ENCODE measurements around the gene MYCBP2.
"Not testable (repeated sequence)": the region's sequence is repeated elsewhere in the genome, so short reads cannot be mapped to it uniquely, and the experiment has no call there.

MYCBP2 gene

DNA sequence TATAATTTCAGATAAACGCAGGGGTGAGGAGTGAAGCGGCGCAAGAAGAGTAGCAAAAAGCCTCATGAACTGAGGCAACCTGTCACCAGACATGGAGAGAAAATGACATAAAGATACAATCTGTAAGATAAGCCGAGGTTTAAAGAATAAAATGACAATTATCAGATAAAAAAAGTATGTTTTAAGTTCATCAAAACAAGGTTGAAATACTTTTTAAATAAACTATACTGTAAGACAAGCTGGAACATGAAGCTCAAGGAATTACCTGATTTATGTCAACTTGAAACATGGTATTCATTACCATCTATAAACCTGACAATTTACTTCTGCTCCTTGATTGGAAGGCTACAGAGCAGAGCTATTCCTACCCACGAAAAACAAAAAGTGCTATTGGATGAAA, 61.6 kb downstream of the MYCBP2 start:
- H3K27ac ChIP-seq (ENCODE audit: low read length): no peak overlapping the region
- no peak overlapping the region for H3K9ac ChIP-seq (ENCODE audit: low read length in 2 of 2)
- H3K4me3 ChIP-seq (ENCODE audit: low read length in 2 of 2): no peak overlapping the region
- no peaks in the 10 kb centered on the region for H3K27me3 ChIP-seq (ENCODE audit: control insufficient read depth in 1 of 2, insufficient read depth in 2 of 2, low read length in 2 of 2)
- H3K36me3 ChIP-seq (ENCODE audit: control insufficient read depth in 2 of 2, insufficient read depth in 2 of 2, low read length in 2 of 2): peaks cover 0 to 14% of the 10 kb centered on the region in 2 donors
- H3K4me1 ChIP-seq (ENCODE audit: control insufficient read depth, insufficient read depth, low read length): no peaks in the 10 kb centered on the region
- no peaks in the 10 kb centered on the region for H3K9me3 ChIP-seq (ENCODE audit: control insufficient read depth in 2 of 2, low read length in 2 of 2)

DNA sequence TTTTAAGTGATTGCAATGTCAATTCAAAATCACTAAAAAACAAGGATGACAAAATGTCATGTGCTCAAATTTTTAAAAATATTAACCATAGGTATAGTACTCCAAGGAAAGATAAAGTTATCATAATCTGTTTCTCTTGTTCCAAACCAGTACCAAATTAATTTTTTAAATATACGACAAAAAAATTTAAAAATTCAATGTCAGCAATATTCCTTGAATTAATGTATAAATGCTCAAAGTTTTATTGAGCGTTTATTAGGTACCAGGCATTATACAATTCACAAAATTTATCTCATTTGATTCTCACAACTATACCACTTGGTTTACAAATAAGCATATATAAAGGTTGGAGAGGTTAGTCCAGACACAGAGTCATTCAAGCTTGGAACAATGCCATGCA, 64.7 kb downstream of the MYCBP2 start:
- no peaks in the 10 kb centered on the region for H3K9me3 ChIP-seq (ENCODE audit: control insufficient read depth in 2 of 2, low read length in 2 of 2)
- no peak overlapping the region for H3K4me3 ChIP-seq (ENCODE audit: low read length in 2 of 2)
- no peaks in the 10 kb centered on the region for H3K4me1 ChIP-seq (ENCODE audit: control insufficient read depth, insufficient read depth, low read length)
- no peak overlapping the region for H3K27ac ChIP-seq (ENCODE audit: low read length)
- H3K36me3 ChIP-seq (ENCODE audit: control insufficient read depth in 2 of 2, insufficient read depth in 2 of 2, low read length in 2 of 2): peaks cover 3 to 9% of the 10 kb centered on the region in 2 donors
- H3K27me3 ChIP-seq (ENCODE audit: control insufficient read depth in 1 of 2, insufficient read depth in 2 of 2, low read length in 2 of 2): no peaks in the 10 kb centered on the region
- H3K9ac ChIP-seq (ENCODE audit: low read length in 2 of 2): no peak overlapping the region

DNA sequence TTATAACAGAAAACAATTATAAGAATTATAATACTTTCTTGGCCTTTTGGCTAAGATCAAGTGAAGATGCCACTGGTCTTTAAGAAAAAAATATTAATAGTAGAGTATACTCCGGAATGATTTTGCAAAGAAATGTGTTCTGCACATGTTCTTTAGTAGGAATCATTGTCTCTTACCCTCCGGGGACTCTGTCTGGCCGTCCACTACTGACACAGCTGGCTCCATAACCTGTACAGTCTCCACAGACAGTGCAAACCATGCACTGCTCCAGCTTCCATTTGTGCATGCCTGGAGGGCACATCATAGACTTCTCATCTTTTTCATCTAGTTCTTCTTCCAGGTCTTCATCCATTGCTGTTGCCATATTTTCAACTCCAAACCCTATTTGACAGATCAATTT, 75.9 kb downstream of the MYCBP2 start:
- Histone ChIP-seq H3K9ac (ENCODE audit: low read length in 2 of 2) (no peak overlapping the region), H3K4me1 (ENCODE audit: control insufficient read depth, insufficient read depth, low read length) (no peaks in the 10 kb centered on the region), H3K4me3 (ENCODE audit: low read length in 2 of 2) (no peak overlapping the region), H3K9me3 (ENCODE audit: control insufficient read depth in 2 of 2, low read length in 2 of 2) (no peaks in the 10 kb centered on the region), H3K27me3 (ENCODE audit: control insufficient read depth in 1 of 2, insufficient read depth in 2 of 2, low read length in 2 of 2) (no peaks in the 10 kb centered on the region), H3K27ac (ENCODE audit: low read length) (no peak overlapping the region), H3K36me3 (ENCODE audit: control insufficient read depth in 2 of 2, insufficient read depth in 2 of 2, low read length in 2 of 2) (peaks cover 2 to 4% of the 10 kb centered on the region in 2 donors)

DNA sequence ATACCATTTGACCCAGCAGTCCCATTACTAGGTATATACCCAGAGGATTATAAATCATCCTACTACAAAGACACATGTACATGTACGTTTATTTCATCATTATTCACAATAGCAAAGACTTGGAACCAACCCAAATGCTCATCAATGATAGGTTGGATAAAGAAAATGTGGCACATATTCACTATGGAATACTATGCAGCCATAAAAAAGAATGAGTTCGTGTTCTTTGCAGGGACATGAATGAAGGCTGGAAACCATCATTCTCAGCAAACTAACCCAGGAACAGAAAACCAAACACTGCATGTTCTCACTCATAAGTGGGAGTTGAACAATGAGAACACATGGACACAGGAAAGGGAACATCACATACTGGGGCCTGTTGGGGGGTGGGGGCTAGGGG, 81.7 kb downstream of the MYCBP2 start:
- H3K27me3 ChIP-seq (ENCODE audit: control insufficient read depth in 1 of 2, insufficient read depth in 2 of 2, low read length in 2 of 2); H3K4me1 ChIP-seq (ENCODE audit: control insufficient read depth, insufficient read depth, low read length); H3K27ac ChIP-seq (ENCODE audit: low read length); H3K4me3 ChIP-seq (ENCODE audit: low read length in 2 of 2); H3K36me3 ChIP-seq (ENCODE audit: control insufficient read depth in 2 of 2, insufficient read depth in 2 of 2, low read length in 2 of 2); H3K9me3 ChIP-seq (ENCODE audit: control insufficient read depth in 2 of 2, low read length in 2 of 2); H3K9ac ChIP-seq (ENCODE audit: low read length in 2 of 2): not testable (repeated sequence)

DNA sequence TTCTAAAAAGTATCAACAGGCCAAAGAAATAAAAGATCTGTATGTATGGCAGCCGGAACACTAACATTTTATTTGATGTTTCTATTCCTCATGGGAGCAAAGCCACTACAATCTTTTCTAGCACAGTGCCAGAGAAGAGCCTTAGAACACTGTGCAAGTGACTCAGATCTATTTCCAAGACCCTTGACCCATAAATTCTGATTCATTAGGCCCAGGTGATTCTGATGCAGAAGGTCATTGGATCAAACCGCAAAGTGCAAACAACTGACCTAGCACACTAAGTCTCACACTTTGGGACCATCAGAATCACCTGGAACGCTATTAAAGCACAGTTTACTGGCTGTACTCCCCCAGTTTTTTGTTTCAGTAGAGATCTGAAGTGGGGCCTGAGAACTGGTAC, 87.6 kb downstream of the MYCBP2 start:
- no peaks in the 10 kb centered on the region for H3K27me3 ChIP-seq (ENCODE audit: control insufficient read depth in 1 of 2, insufficient read depth in 2 of 2, low read length in 2 of 2)
- H3K4me3 ChIP-seq (ENCODE audit: low read length in 2 of 2): no peak overlapping the region
- peaks cover 9 to 11% of the 10 kb centered on the region in 2 donors for H3K36me3 ChIP-seq (ENCODE audit: control insufficient read depth in 2 of 2, insufficient read depth in 2 of 2, low read length in 2 of 2)

DNA sequence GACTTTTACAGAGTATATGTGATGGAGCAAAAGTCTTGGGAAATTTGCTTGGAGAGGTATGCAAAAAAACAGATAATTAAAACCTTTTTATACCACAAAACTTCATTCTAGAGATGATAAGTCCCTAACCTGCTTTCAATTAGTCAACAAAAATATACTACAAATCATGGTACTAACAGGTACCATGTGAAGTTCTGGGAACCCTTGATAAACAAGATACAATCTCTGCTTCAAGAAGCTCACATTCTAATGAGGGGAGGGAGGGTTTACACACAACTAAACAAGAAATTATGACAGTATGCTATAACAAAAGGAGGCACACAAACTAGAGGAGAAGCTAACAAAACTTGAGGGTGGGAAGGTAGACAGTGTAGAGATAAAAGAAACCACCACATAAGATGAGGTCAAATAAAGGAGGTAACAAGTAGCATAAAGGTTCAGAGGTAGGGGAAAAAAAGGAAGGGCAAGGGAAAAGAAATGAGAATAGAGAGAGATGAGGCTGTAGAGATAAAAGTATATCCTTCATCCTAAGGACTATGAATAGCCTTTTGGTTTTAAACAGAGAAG, 91.4 kb downstream of the MYCBP2 start:
- Histone ChIP-seq H3K4me1 (ENCODE audit: control insufficient read depth, insufficient read depth, low read length) (no peaks in the 10 kb centered on the region), H3K27me3 (ENCODE audit: control insufficient read depth in 1 of 2, insufficient read depth in 2 of 2, low read length in 2 of 2) (no peaks in the 10 kb centered on the region), H3K4me3 (ENCODE audit: low read length in 2 of 2) (no peak overlapping the region), H3K9ac (ENCODE audit: low read length in 2 of 2) (no peak overlapping the region), H3K27ac (ENCODE audit: low read length) (no peak overlapping the region), H3K9me3 (ENCODE audit: control insufficient read depth in 2 of 2, low read length in 2 of 2) (no peaks in the 10 kb centered on the region), H3K36me3 (ENCODE audit: control insufficient read depth in 2 of 2, insufficient read depth in 2 of 2, low read length in 2 of 2) (peaks cover 2 to 4% of the 10 kb centered on the region in 2 donors)

More for the DNA sequence above, 87.6 kb downstream of the MYCBP2 start:
- Histone ChIP-seq H3K9me3 (ENCODE audit: control insufficient read depth in 2 of 2, low read length in 2 of 2) (no peaks in the 10 kb centered on the region), H3K9ac (ENCODE audit: low read length in 2 of 2) (no peak overlapping the region), H3K27ac (ENCODE audit: low read length) (no peak overlapping the region), H3K4me1 (ENCODE audit: control insufficient read depth, insufficient read depth, low read length) (no peaks in the 10 kb centered on the region)

DNA sequence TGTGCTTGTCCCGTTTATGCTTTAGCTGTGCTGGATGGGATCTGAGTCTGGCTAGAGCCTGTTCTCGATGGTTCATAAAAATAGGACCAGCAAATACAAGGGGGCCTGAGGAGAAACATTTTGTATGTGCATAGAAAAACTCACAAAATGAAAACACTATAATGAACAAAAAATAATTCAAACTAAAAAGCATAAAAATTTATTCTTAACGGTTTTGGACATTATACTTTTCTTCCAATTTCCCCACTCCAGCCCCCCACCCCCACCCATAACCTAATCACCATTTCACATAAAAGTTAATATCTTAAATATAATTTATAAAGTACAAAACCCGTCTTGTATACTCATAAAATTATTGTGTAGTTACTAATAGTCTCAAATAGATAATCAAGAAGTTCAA, 93.7 kb downstream of the MYCBP2 start:
- H3K27me3 ChIP-seq (ENCODE audit: control insufficient read depth in 1 of 2, insufficient read depth in 2 of 2, low read length in 2 of 2): no peaks in the 10 kb centered on the region
- no peak overlapping the region for H3K27ac ChIP-seq (ENCODE audit: low read length)
- no peaks in the 10 kb centered on the region for H3K9me3 ChIP-seq (ENCODE audit: control insufficient read depth in 2 of 2, low read length in 2 of 2)
- no peak overlapping the region for H3K4me3 ChIP-seq (ENCODE audit: low read length in 2 of 2)
- no peaks in the 10 kb centered on the region for H3K4me1 ChIP-seq (ENCODE audit: control insufficient read depth, insufficient read depth, low read length)
- H3K36me3 ChIP-seq (ENCODE audit: control insufficient read depth in 2 of 2, insufficient read depth in 2 of 2, low read length in 2 of 2): no peaks in the 10 kb centered on the region
- no peak overlapping the region for H3K9ac ChIP-seq (ENCODE audit: low read length in 2 of 2)

DNA sequence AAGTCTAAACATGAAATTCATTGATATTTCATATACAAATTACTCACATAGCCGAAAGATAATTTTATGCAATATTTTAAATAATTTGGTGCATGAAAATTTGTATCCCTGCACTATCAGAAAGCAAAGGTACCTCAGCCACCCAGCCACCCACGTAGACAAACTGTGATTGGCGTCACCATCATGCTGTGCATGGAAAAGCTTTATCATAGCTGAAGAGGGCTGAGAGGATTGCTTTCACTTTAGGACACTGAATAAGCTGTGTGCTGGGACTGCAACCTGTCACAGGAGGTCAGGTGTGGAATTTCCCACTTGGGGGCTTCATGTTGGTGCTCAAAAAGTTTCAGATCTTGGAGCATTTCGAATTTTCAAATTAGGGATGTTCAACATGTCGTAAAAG, 96.3 kb downstream of the MYCBP2 start:
- no peaks in the 10 kb centered on the region for H3K36me3 ChIP-seq (ENCODE audit: control insufficient read depth in 2 of 2, insufficient read depth in 2 of 2, low read length in 2 of 2)
- no peak overlapping the region for H3K27ac ChIP-seq (ENCODE audit: low read length)
- no peak overlapping the region for H3K4me3 ChIP-seq (ENCODE audit: low read length in 2 of 2)
- H3K9me3 ChIP-seq (ENCODE audit: control insufficient read depth in 2 of 2, low read length in 2 of 2): no peaks in the 10 kb centered on the region
- H3K9ac ChIP-seq (ENCODE audit: low read length in 2 of 2): no peak overlapping the region
- H3K27me3 ChIP-seq (ENCODE audit: control insufficient read depth in 1 of 2, insufficient read depth in 2 of 2, low read length in 2 of 2): no peaks in the 10 kb centered on the region
- no peaks in the 10 kb centered on the region for H3K4me1 ChIP-seq (ENCODE audit: control insufficient read depth, insufficient read depth, low read length)

DNA sequence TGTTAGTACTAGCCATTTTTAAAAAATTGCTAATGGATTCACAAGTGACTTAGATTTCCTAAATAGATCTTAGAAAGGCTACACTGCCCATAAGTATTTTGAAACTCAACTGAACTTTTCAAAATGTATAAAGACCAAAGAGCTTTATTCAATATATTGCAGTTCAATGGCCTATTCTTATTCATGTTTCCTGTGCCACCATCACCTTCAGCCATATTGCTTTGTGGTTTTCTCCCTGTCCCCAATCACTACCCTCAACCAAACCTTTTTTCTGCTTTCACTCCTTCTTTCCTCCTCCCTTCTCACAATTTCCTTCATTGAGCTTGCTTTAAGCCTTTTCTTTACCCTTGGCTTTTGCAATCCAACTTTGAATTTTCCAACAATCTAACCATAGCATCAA, 100.9 kb downstream of the MYCBP2 start:
- H3K9me3 ChIP-seq (ENCODE audit: control insufficient read depth in 2 of 2, low read length in 2 of 2): no peaks in the 10 kb centered on the region
- H3K4me3 ChIP-seq (ENCODE audit: low read length in 2 of 2): no peak overlapping the region
- no peaks in the 10 kb centered on the region for H3K4me1 ChIP-seq (ENCODE audit: control insufficient read depth, insufficient read depth, low read length)
- H3K9ac ChIP-seq (ENCODE audit: low read length in 2 of 2): no peak overlapping the region
- H3K27ac ChIP-seq (ENCODE audit: low read length): no peak overlapping the region
- peaks cover 3 to 12% of the 10 kb centered on the region in 2 donors for H3K36me3 ChIP-seq (ENCODE audit: control insufficient read depth in 2 of 2, insufficient read depth in 2 of 2, low read length in 2 of 2)
- H3K27me3 ChIP-seq (ENCODE audit: control insufficient read depth in 1 of 2, insufficient read depth in 2 of 2, low read length in 2 of 2): no peaks in the 10 kb centered on the region

DNA sequence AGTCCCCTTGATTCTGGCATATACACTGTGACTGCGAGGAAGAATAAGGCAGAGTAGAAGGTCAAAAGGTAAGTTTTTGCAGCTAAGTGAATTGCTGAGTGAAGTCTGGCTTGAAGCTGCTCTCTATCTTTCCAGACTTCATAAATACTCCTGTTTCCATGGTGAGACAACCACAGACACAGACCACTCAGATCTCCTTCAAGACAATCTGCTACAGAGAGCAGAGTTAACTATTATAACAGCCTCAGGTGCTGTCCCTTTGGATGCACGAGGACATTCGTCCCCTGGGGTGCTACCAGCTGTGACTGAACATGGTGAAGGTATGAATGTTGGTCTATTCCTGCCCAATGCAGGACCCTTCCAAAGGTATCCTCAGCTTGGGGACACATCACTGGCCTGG, 104.0 kb downstream of the MYCBP2 start:
- no peaks in the 10 kb centered on the region for H3K27me3 ChIP-seq (ENCODE audit: control insufficient read depth in 1 of 2, insufficient read depth in 2 of 2, low read length in 2 of 2)
- H3K36me3 ChIP-seq (ENCODE audit: control insufficient read depth in 2 of 2, insufficient read depth in 2 of 2, low read length in 2 of 2): peaks cover 3 to 18% of the 10 kb centered on the region in 2 donors

DNA sequence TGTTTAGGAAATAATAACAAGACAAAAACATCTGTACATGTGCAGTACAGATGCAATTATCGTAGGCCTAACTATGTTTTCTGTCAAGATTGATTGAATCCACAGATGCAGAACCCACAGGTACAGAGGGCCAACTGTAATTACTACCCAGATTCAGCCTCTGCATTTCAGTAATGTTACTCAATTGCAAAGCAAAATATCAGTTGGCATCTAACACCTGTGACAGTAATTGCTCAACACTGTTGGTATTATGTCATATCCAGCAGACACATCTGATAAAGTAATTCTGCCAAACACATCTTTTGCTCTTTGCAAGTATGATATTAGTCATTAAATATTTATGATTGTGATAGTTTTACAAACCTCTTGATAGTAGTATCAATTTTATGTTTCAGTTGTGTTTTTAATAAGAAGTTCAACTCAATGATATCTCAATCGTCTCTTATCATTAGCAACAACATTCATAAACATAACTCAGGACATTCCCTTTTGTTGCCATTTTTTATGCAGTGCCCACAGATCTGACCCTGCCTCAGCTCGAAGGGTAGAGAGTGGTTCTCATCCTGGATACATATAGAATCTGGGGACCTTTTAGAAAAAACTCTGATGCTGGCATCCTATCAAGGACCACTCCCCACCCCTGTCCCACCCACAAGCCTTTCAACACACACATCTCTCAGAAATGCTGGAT, 104.7 kb downstream of the MYCBP2 start:
- Histone ChIP-seq H3K36me3 (ENCODE audit: control insufficient read depth in 2 of 2, insufficient read depth in 2 of 2, low read length in 2 of 2) (peaks cover 3 to 18% of the 10 kb centered on the region in 2 donors), H3K9ac (ENCODE audit: low read length in 2 of 2) (no peak overlapping the region), H3K4me3 (ENCODE audit: low read length in 2 of 2) (no peak overlapping the region), H3K4me1 (ENCODE audit: control insufficient read depth, insufficient read depth, low read length) (no peaks in the 10 kb centered on the region), H3K9me3 (ENCODE audit: control insufficient read depth in 2 of 2, low read length in 2 of 2) (no peaks in the 10 kb centered on the region), H3K27me3 (ENCODE audit: control insufficient read depth in 1 of 2, insufficient read depth in 2 of 2, low read length in 2 of 2) (no peaks in the 10 kb centered on the region), H3K27ac (ENCODE audit: low read length) (no peak overlapping the region)

More for the DNA sequence above, 104.0 kb downstream of the MYCBP2 start:
- Histone ChIP-seq H3K4me3 (ENCODE audit: low read length in 2 of 2) (no peak overlapping the region), H3K9ac (ENCODE audit: low read length in 2 of 2) (no peak overlapping the region), H3K27ac (ENCODE audit: low read length) (no peak overlapping the region), H3K9me3 (ENCODE audit: control insufficient read depth in 2 of 2, low read length in 2 of 2) (no peaks in the 10 kb centered on the region), H3K4me1 (ENCODE audit: control insufficient read depth, insufficient read depth, low read length) (no peaks in the 10 kb centered on the region)

Measured in stomach smooth muscle (tissue), 2 donors.